HUDEP-2 (cell line): ENCODE data around the gene MAP7D3.

Experiments
- DNase-seq, 76 experiments: peaks; one replicate each; lab custom pipeline; 2025; ENCODE audit not compliant: unreplicated experiment in 76 of 76; lab: John Stamatoyannopoulos, UW

The MAP7D3 gene

GRCh38 chrX:136207546-136207945 is 43.7 kb downstream of the MAP7D3 start:
- no peak for DNase-seq

GRCh38 chrX:136206916-136207315 is 44.3 kb downstream of the MAP7D3 start:
- DNase-seq: no peak

- DNase-seq: no peak
Measured at GRCh38 chrX:136205882-136206380, 45.3 kb downstream of the MAP7D3 start.

GRCh38 chrX:136204571-136204970 is 46.6 kb downstream of the MAP7D3 start:
- DNase-seq: no peak

- DNase-seq: no peak
Measured at GRCh38 chrX:136203951-136204350, 47.2 kb downstream of the MAP7D3 start.

- no peak for DNase-seq
Measured at GRCh38 chrX:136203438-136203837, 47.8 kb downstream of the MAP7D3 start.

GRCh38 chrX:136202889-136203288 is 48.3 kb downstream of the MAP7D3 start:
- no peak for DNase-seq

- no peak for DNase-seq
Measured at GRCh38 chrX:136201601-136202000, 49.6 kb downstream of the MAP7D3 start.

GRCh38 chrX:136200466-136200865 is 50.7 kb downstream of the MAP7D3 start:
- peak in 4 of 76 experiments; percentile 1 to 17 (median 2) for DNase-seq

- no peak for DNase-seq
Measured at GRCh38 chrX:136199365-136199764, 51.8 kb downstream of the MAP7D3 start.

GRCh38 chrX:136198678-136199243 is 52.4 kb downstream of the MAP7D3 start:
- DNase-seq: no peak

- DNase-seq: no peak
Measured at GRCh38 chrX:136198010-136198409, 53.2 kb downstream of the MAP7D3 start.

- no peak for DNase-seq
Measured at GRCh38 chrX:136196691-136197155, 54.5 kb downstream of the MAP7D3 start.

GRCh38 chrX:136195247-136195646 is 56.0 kb downstream of the MAP7D3 start:
- no peak for DNase-seq

GRCh38 chrX:136194536-136194935 is 56.7 kb downstream of the MAP7D3 start:
- DNase-seq: no peak

- DNase-seq: no peak
Measured at GRCh38 chrX:136193771-136194170, 57.4 kb downstream of the MAP7D3 start.

GRCh38 chrX:136192839-136193414 is 58.3 kb downstream of the MAP7D3 start:
- no peak for DNase-seq

- no peak for DNase-seq
Measured at GRCh38 chrX:136192135-136192534, 59.1 kb downstream of the MAP7D3 start.

GRCh38 chrX:136191171-136191570 is 60.0 kb downstream of the MAP7D3 start:
- no peak for DNase-seq

- DNase-seq: no peak
Measured at GRCh38 chrX:136190038-136190713, 61.0 kb downstream of the MAP7D3 start.

- no peak for DNase-seq
Measured at GRCh38 chrX:136189222-136189621, 62.0 kb downstream of the MAP7D3 start.

- no peak for DNase-seq
Measured at GRCh38 chrX:136186023-136186413, 65.2 kb downstream of the MAP7D3 start.
